ENCODE data around the gene IKZF1.

IKZF1 gene

GRCh38 chr7:50314836-50315592, 10.5 kb downstream of the IKZF1 start:
- DNase-seq (ENCODE audit: low spot score) = no peak
- H3K4me1 ChIP-seq (ENCODE audit: insufficient read depth, poor library complexity, severe bottlenecking) = no peaks in the 10 kb centered on the region
- no peak overlapping the region for H3K27ac ChIP-seq (ENCODE audit: poor library complexity, severe bottlenecking)
- H3K4me3 ChIP-seq (ENCODE audit: severe bottlenecking) = no peak overlapping the region
- no peak; the same call in 2 of the 3 replicates for ATAC-seq (ENCODE audit: low read depth)
- H3K27me3 ChIP-seq (ENCODE audit: insufficient read depth, poor library complexity, severe bottlenecking) = peaks cover 33% of the 10 kb centered on the region
- TF ChIP-seq CTCF (IDR thresholded peaks at IDR 0.05; ENCODE audit: poor library complexity, severe bottlenecking) = no peak
- H3K36me3 ChIP-seq (ENCODE audit: low read depth) = no peaks in the 10 kb centered on the region
- no peaks in the 10 kb centered on the region for H3K9me3 ChIP-seq (ENCODE audit: severe bottlenecking)

GRCh38 chr7:50315739-50316671, 11.5 kb downstream of the IKZF1 start:
- H3K27me3 ChIP-seq (ENCODE audit: insufficient read depth, poor library complexity, severe bottlenecking) = peaks cover 35% of the 10 kb centered on the region
- DNase-seq (ENCODE audit: low spot score) = no peak

GRCh38 chr7:50317221-50317678, 12.7 kb downstream of the IKZF1 start:
- peaks cover 41% of the 10 kb centered on the region for H3K27me3 ChIP-seq (ENCODE audit: insufficient read depth, poor library complexity, severe bottlenecking)
- ATAC-seq (ENCODE audit: low read depth) (no peak), DNase-seq (ENCODE audit: low spot score) (no peak)
- H3K9me3 ChIP-seq (ENCODE audit: severe bottlenecking) = no peaks in the 10 kb centered on the region
- no peak for TF ChIP-seq CTCF (IDR thresholded peaks at IDR 0.05; ENCODE audit: poor library complexity, severe bottlenecking)
- H3K27ac ChIP-seq (ENCODE audit: poor library complexity, severe bottlenecking) = no peak overlapping the region
- H3K4me3 ChIP-seq (ENCODE audit: severe bottlenecking) = no peak overlapping the region
- no peaks in the 10 kb centered on the region for H3K36me3 ChIP-seq (ENCODE audit: low read depth)
- H3K4me1 ChIP-seq (ENCODE audit: insufficient read depth, poor library complexity, severe bottlenecking) = no peaks in the 10 kb centered on the region

More at GRCh38 chr7:50315739-50316671, 11.5 kb downstream of the IKZF1 start:
- no peak for ATAC-seq (ENCODE audit: low read depth)
- H3K9me3 ChIP-seq (ENCODE audit: severe bottlenecking) = no peaks in the 10 kb centered on the region
- no peak overlapping the region for H3K27ac ChIP-seq (ENCODE audit: poor library complexity, severe bottlenecking)
- H3K4me3 ChIP-seq (ENCODE audit: severe bottlenecking) = no peak overlapping the region
- TF ChIP-seq CTCF (IDR thresholded peaks at IDR 0.05; ENCODE audit: poor library complexity, severe bottlenecking) = no peak
- H3K36me3 ChIP-seq (ENCODE audit: low read depth) = no peaks in the 10 kb centered on the region
- H3K4me1 ChIP-seq (ENCODE audit: insufficient read depth, poor library complexity, severe bottlenecking) = no peaks in the 10 kb centered on the region

- peaks cover 34% of the 10 kb centered on the region for H3K27me3 ChIP-seq (ENCODE audit: insufficient read depth, poor library complexity, severe bottlenecking)
- no peak for ATAC-seq (ENCODE audit: low read depth)
- no peaks in the 10 kb centered on the region for H3K4me1 ChIP-seq (ENCODE audit: insufficient read depth, poor library complexity, severe bottlenecking)
- H3K9me3 ChIP-seq (ENCODE audit: severe bottlenecking) = no peaks in the 10 kb centered on the region
- TF ChIP-seq CTCF (IDR thresholded peaks at IDR 0.05; ENCODE audit: poor library complexity, severe bottlenecking) = no peak
- DNase-seq (ENCODE audit: low spot score) = no peak
- no peak overlapping the region for H3K27ac ChIP-seq (ENCODE audit: poor library complexity, severe bottlenecking)
- H3K4me3 ChIP-seq (ENCODE audit: severe bottlenecking) = no peak overlapping the region
- no peaks in the 10 kb centered on the region for H3K36me3 ChIP-seq (ENCODE audit: low read depth)
Observed at GRCh38 chr7:50317697-50318669, 13.5 kb downstream of the IKZF1 start.
